GM18868 (cell line): Measurements from ENCODE around the gene PCSK5.

Experiments
- ATAC-seq: cut with Tn5 transposase; IDR thresholded peaks from one replicate; pipeline ENCODE4 v1.9.1; 2021; ENCODE audit warnings: mild to moderate bottlenecking, moderate library complexity; ENCODE audit not compliant: unreplicated experiment

The PCSK5 gene

GRCh38 chr9:75998096-75998780 lies 107.8 kb downstream of the PCSK5 start:
- ATAC-seq = no peak

GRCh38 chr9:76001459-76001858 lies 111.0 kb downstream of the PCSK5 start:
- ATAC-seq = no peak

GRCh38 chr9:76003041-76003440 lies 112.6 kb downstream of the PCSK5 start:
- ATAC-seq = no peak

- ATAC-seq = peak; percentile 78
These were observed 114.1 kb downstream of the PCSK5 start for GRCh38 chr9:76004526-76004925.

- no peak for ATAC-seq
These were observed 117.5 kb downstream of the PCSK5 start for GRCh38 chr9:76007935-76008334.

GRCh38 chr9:76013809-76014208 lies 123.3 kb downstream of the PCSK5 start:
- ATAC-seq = no peak

- no peak for ATAC-seq
These were observed 127.8 kb downstream of the PCSK5 start for GRCh38 chr9:76018235-76018634.

- ATAC-seq = no peak
These were observed 128.3 kb downstream of the PCSK5 start for GRCh38 chr9:76018761-76019160.

- no peak for ATAC-seq
These were observed 130.2 kb downstream of the PCSK5 start for GRCh38 chr9:76020652-76021051.

- ATAC-seq = no peak
These were observed 131.8 kb downstream of the PCSK5 start for GRCh38 chr9:76022317-76022716.

- ATAC-seq = no peak
These were observed 133.3 kb downstream of the PCSK5 start for GRCh38 chr9:76023715-76024195.

- ATAC-seq = no peak
These were observed 134.8 kb downstream of the PCSK5 start for GRCh38 chr9:76025286-76025685.

- ATAC-seq = no peak
These were observed 136.3 kb downstream of the PCSK5 start for GRCh38 chr9:76026796-76027195.

GRCh38 chr9:76027416-76027815 lies 136.9 kb downstream of the PCSK5 start:
- no peak for ATAC-seq

- no peak for ATAC-seq
These were observed 137.4 kb downstream of the PCSK5 start for GRCh38 chr9:76027861-76028260.

- ATAC-seq = no peak
These were observed 141.7 kb downstream of the PCSK5 start for GRCh38 chr9:76032038-76032796.

GRCh38 chr9:76032797-76033373 lies 142.4 kb downstream of the PCSK5 start:
- no peak for ATAC-seq

- no peak for ATAC-seq
These were observed 143.6 kb downstream of the PCSK5 start for GRCh38 chr9:76034049-76034448.

- ATAC-seq = no peak
These were observed 146.3 kb downstream of the PCSK5 start for GRCh38 chr9:76036762-76037161.

- ATAC-seq = no peak
These were observed 147.2 kb downstream of the PCSK5 start for GRCh38 chr9:76037587-76038225.

GRCh38 chr9:76038431-76038830 lies 148.0 kb downstream of the PCSK5 start:
- no peak for ATAC-seq
